HG03039 (cell line): ENCODE measurements around the gene PSKH1.
"Not testable (repeated sequence)": the region's sequence is repeated elsewhere in the genome, so short reads cannot be mapped to it uniquely, and the experiment has no call there.

Source experiments
- ATAC-seq: cut with Tn5 transposase; IDR thresholded peaks from one replicate; pipeline ENCODE4 v1.9.1; 2021; ENCODE audit warnings: mild to moderate bottlenecking, moderate library complexity; ENCODE audit not compliant: unreplicated experiment

PSKH1 gene

DNA sequence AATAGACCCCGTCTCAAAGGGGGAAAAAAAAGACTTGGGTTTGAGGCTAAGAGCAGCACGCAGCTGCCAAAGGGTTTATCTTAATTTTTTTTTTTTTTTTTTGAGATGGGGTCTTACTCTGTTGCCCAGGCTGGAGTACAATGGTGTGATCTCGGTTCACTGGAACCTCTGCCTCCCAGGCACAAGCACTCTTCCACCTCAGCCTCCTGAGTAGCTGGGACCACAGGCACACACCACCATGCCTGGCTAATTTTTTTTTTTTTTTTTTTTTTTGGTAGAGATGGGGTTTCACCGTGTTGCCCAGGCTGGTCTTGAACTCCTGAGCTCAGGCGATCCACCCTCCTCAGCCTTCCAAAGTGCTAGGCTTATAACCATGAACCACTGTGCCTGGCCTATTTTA lies 44.7 kb downstream of the PSKH1 start:
- not testable (repeated sequence) for ATAC-seq

DNA sequence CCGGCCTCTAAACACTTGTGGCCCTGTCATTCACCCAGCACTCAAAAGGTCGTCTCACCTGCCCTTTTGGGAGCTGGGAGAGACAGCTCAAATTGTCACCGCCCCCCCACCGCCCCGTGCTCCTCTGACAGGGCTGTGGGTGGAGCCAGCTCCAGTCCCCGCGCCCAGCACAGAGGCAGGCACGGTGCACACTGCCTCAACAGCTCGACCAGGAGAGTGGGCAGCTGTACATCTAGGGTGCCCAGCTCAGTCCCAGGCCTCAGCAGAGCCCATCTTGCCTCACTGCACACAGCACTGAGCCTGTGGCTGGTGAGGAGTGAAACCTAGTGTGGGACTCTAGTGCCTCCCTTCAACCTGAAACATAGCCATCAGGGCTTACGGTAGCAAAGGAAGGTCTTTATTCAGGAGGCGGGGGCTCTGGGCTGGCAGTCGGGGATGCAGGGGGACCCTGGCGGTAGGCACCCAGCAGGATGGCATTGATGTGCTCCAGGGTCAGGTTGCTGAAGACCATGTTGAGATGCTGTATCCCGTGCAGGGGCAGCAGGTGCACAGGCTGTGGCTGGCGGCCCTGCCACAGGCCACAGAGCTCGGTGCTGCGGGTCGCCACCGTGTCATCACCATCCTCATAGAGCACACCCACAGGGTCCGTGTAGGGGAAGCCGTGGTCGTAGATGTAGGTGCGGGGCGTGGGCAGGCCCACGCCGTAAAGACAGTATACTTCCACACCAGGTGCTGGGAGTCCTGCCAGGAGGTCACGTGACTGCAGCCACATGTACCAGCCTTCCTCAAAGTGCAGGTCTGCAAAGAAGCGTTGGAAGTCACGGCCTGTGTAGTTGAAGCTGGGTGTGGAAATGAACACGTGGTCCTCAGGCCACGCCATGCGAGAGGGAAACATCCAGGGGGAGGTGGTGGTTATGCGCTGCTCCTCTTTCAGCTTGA lies 46.7 kb downstream of the PSKH1 start:
- no peak for ATAC-seq

DNA sequence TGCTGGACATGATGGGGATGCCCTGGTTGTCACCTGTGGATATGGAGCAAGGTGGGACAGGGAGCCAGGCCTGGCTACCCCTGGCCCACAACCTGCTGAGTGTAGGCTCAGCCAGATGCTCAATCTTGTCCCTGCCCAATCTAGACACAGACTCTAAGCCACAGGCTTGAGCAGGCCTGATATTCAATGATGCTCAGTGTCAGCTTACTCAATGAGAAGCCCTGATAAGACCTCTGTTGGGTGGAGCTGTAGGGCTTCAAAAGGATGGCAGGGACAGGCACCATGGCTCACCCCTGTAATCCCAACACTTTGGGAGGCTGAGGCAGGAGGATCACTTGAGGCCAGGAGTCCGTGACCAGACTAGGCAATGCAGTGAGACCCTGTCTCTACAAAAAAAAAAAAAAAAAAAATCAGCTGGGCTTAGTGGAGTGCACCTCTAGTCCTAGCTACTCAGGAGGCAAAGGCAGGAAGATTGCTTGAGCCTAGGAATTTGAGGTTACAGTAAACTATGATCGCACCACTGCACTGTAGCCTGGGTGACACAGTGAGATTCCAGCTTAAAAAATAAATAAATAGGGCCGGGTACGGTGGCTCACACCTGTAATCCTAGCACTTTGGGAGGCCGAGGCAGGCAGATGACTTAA lies 47.5 kb downstream of the PSKH1 start:
- ATAC-seq, result no peak

DNA sequence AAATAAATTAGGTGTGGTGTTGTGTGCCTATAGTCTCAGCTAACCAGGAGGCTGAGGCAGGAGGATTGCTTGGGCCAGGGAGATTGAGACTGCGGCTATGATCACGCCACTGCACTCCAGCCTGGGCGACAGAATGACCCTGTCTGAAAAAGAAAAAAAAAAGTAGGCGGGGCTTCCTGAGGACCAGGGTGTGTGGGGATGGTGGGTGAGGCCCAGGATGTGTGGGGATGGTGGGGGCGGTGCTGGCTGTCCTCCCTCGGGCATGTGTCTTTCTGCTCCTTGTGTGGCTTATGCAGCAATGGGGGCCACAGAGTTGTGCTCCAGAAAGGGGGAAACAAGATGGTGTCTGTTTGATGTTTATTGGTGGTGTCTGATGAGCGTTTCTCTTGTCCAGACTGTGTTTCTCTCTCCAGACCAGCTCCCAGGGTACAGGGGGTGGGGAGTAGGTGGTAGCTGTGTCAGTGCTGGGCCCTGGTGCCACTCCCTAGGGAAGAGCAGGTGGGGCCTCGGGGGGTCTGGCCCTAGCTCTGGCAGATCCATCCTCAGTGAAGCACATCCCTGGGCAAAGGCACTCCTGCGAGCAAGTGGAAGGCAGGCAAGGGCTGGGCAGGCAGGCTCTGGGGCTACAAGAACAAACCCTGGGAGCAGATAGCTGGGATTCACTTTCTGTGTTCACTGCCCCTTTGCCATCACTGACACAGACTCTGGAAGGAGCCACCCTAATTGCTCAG lies 48.6 kb downstream of the PSKH1 start:
- no peak for ATAC-seq

- ATAC-seq, result no peak
These were observed 49.1 kb downstream of the PSKH1 start for GRCh38 chr16:67942200-67942509.

DNA sequence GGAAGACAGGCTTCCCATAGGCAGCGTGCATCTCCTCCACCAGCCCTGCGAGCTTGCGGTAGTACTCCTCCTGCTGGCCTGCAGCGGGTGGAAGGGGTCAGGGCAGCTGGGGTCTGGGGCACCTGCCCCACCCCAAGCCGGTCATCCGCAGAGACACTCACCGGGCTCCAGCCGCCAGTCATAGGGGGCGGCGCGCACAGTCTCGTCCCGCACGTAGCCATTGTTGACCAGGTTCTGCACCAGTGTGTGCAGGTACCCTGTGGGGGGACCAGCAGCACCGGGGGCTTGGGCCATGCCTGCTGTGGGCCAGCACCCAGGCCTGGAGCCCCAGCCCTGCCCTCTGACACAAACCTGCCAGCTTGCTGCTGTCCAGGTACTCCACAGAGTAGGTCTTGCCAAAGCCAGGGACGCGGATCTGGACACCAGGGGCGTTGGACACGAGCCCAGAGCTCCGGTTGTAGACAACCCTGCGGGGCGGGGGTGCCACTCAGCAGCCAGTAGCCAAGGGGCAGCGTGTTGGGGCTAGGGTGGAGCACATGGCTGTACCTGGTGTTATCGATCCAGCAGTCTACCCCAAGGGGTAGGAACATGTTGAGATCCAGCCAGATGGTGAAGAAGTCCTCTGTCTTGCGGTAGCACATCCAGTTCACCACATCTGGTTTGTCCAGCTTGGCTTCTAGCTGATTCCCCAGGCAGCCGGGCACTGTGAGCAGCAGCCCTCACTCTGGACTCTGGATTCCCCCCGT lies 49.6 kb downstream of the PSKH1 start:
- ATAC-seq, result no peak

GRCh38 chr16:67943256-67943618 lies 50.2 kb downstream of the PSKH1 start:
- ATAC-seq, result no peak

- ATAC-seq, result no peak
These were observed 50.8 kb downstream of the PSKH1 start, which contains the start of gene LCAT for GRCh38 chr16:67943619-67944504. TSS of gene LCAT (minus strand) at chr16:67944120. CDS start at chr16:67944101, 19 bp downstream.

DNA sequence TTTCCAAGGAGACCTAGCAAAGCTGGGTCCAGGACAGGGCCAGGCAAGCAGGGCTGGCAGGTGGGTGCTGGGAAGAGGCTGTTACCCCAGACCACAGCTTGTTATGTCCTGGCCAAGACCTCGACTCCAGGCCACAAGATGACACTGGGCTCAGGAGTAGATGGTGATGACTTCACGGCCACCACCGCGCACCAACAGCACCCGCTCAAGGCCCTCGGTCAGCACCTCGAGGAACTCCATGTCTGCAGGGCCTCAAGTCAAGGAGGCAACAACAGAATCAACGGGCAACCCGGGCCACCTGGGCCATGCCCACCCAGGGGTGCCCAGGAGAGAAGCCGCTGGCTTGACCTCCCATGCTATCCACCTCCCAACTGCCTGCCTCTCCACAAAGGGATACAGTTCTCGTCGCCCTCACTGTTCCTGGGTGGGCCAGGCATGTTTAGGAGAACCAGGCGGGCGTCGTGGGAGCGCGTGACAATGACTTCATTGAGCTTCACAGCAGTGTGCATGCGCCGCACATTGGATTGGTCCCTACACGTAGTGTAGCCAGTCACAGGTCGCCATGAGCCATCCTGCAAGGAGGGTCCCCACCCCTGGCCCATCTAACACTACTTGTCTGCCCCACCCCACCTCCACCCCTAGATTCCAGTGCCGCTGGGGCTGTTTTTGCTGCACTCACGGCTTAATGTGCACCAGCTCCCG lies 51.8 kb downstream of the PSKH1 start:
- ATAC-seq, result no peak

GRCh38 chr16:67945392-67945933 lies 52.4 kb downstream of the PSKH1 start:
- no peak for ATAC-seq

DNA sequence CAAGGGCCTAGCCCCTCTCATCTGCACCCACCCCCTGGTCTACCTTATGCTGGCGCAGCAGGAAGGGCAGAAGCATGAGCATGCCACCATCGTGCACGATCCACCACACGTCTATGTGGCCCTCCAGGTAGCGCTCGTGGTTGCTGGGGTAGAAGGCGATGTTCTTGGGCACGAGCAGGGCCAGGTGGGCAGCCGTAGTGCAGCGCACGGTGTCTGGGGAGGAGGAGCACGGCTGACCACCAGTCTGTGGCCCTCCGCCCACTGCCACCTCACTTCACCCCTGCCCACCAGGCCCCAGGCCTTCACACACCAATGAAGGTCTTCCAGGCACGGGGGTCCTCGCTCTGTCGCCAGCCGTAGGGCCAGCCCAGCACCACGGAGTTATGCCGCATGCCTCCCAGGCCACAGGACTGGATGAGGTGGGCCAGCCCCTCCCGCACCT lies 53.1 kb downstream of the PSKH1 start:
- no peak for ATAC-seq

DNA sequence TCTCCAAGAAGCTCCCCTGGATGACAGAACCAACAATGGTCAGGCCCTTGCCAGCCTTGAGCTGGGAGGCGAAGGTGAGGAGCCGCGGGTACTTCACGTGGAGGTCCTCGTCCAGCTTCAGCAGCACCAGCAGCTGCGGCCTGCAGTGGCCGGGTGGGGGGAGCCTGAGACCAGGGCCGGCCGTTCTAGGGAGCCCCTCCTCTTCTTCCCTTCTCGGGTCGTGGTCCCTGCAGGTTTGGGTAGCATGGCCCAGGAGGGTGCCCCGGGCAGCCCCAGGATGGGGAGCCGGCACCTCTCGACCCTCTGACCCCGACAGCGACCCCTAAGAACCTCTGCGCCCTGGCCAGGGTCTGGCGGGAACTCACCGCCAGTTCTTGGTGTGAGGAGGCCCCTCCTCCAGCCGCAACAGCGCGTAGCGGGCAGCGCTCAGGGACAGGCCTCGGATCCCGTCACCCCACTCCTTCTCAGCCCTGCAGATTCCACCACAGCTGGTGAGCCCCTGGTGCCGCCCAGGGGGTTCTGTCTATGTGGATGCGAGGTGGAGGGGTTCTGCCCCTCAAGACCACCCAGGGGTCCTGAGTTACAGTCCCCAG lies 54.0 kb downstream of the PSKH1 start:
- no peak for ATAC-seq

- ATAC-seq, result no peak
These were observed 55.0 kb downstream of the PSKH1 start for GRCh38 chr16:67948015-67948414.

DNA sequence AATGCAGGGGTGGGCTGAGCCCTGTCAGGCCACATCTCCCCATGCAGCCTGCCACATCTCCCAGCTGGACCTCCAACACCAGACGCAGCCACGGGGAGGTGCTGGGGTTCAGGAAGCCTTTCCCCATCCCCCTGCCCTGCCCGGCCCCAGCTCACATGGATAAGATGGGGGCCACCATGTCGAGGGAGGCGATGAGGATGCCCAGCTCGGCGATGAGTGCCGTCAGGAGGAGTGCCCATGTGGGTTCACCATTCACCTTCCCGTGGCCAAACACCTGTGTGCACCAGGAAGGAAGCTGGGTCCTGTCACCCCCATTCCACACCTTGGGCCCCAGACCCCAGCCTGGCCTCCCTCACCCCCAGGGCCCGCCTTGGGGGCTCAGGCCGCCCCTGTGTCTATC lies 56.6 kb downstream of the PSKH1 start:
- no peak for ATAC-seq

GRCh38 chr16:67950335-67950843 lies 57.3 kb downstream of the PSKH1 start:
- no peak for ATAC-seq

DNA sequence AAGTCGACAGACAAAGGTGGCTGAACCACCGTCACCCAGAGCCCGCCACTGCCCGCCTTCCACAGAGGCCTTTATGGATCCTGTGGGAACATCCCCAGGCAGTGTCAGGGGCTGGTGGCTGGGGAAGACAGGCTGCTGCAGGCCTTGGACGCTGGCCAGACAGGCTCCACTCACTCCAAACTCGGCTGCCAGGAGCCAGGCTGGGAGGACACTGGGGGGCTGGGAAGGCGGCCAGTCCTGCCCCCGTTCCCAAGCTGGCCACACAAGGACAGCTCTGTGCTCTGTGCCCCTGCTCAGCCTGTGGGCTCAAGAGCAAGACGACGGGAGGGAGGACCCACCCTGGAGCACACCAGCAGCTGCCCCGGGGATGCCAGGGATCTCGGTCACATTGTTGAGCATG lies 58.4 kb downstream of the PSKH1 start:
- ATAC-seq, result no peak

DNA sequence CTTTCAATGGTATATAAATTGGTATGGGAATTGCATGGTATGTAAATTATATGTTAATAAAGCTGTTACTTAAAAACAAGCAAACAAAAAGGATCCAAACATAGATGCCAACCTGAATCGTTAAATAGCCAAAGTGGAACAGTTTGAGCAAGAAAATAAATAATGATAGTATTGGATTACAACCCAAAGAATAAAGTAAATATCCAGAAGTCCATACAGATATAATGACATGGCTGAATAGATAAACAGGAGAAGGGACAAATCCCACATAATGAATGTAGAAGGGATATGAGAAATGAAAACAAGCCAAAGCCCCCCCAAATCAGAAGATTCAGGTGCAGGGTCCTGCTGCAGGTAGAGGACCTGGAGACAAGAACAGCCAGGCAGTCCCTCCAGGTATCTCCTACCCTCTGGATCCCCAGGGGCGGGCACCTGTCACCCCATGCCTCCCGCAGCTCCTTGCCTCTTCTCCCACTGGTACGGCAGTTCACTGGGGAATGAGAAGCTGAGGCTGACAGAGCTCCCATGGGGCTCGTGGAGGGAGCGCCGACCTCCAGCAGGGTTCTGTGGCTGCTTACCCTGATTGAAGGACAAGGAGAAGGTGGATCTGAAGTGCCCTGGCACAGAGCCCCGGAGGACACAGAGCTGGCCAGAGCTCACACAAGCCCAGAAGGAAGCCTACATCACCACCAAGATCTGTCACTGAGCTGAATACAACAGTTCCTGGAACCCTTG lies 60.8 kb downstream of the PSKH1 start:
- ATAC-seq, result no peak
